GM19238 (cell line): ENCODE data around the gene LRRC72.
"Not testable (repeated sequence)": the region's sequence is repeated elsewhere in the genome, so short reads cannot be mapped to it uniquely, and the experiment has no call there.

Experiments
- DNase-seq: peaks from one replicate; pipeline ENCODE4 v3.0.0; 2011; ENCODE audit warnings: low spot score; ENCODE audit not compliant: insufficient read length

Gene LRRC72

DNA sequence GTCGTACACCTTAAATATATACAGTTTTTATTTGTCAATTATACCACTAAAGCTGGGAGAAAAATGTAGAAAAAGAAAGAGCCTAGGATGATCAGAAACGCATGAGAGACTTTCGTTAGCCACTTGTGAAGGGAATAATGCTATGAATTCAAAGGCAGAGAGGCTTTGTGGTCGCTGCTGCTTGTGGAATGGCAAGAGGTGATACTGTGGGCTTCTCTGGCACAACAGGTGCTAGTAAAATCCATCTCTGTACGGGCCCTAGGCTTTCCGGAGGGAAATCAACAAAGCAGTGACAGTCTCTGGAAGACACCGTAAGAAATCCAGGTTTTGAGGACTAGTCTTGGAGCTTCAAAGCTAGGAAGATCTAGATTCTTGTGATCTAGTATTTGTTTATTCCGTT is 52.6 kb downstream of the LRRC72 start:
- DNase-seq, result no peak

DNA sequence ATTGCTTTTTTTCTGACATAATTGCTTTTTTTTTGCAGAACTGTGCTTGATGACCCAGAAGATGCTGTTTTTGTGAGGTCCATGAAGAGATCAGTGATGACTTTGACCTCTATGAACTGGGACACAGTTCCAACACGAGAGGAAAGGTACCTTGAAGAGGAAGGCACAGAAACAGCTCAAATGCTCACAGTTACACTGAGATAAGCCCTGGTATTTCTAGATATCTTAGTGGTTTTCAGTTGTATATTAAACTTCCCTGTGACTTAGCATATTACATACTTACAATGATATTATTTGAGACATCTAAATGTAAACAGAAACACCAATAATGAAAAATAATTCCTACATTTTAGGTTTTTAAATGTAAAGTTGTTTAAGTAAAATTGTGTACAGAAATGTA is 54.7 kb downstream of the LRRC72 start:
- DNase-seq, result no peak

- no peak for DNase-seq
These were observed 57.2 kb downstream of the LRRC72 start for GRCh38 chr7:16583834-16584233.

DNA sequence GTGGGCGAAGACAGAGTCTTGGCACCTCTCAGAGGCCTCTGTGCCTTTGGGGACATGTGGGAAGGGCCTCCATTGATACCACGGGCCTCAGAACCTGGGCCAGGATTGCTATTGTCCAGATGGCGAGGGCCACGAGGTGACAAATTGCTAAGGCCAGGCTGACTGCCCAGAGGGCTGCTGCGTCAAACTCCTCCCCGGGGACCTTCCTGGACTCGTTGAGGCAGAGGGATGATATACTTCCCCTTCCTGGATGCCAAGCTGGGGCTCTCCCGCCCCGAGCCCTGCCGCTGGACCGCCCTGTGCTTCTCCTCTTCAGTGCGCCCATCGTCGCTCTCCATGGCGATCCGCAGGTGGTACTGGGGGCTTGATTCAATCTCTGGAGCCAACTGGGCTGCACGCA is 58.9 kb downstream of the LRRC72 start:
- DNase-seq, result no peak

DNA sequence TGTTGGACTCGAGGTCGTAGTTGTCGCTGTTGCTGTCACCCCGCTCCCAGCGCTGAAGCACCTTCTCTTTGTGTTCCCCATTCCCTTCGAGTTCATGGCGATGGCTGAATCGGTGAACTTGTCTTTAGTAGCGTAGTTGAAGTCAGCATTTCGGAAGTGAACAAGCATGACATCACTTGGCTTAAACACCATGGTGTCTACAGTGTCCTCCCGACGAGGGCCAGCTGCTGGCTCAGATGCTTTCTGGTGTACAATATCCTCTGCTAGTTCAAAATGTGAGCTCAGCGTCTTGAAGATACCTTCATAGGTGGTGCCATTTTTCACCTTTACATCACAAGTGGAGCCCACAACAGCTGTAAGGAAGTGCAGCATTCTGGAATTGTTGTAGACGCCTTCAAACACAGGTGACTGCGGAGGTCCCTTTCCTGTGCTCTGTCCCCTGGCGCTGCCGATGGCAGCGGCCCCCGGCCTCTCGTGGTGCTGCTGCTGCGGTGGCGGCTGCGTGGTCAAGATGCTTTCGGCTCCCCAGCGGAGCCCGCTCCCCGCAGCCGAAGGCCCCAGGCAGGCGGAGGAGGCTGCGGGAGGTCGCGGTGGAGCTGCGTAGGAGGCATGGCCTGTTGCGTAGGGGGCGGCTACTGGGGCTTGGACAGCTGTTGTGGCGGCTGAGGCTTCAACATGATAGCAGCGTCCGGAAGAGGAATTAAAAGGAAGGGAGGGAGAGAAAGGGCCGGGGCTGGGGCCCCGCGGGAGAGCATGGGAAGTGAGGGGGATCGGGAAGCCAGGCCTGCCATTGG is 59.7 kb downstream of the LRRC72 start:
- DNase-seq, result no peak

DNA sequence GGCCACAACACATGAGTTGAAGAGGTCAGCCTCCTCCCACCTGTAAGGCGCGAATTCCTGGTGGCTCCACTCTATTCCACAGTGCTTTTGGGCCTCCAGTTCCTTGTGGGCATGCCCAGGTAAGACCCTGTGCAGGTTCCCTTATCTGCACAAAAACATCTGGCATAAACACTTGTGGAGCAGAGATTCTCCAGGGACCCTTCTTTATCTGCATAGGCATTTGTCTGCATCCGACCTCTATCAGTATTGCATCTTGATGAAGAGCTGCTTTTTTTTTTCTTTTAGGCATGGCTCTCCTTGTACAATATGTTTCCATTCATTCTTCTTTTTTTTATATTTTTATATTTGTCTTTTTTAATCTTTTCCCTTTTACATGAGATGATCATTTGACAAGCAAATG is 60.5 kb downstream of the LRRC72 start:
- DNase-seq, result no peak

GRCh38 chr7:16587790-16588189 is 61.2 kb downstream of the LRRC72 start:
- DNase-seq, result no peak

GRCh38 chr7:16589881-16590280 is 63.3 kb downstream of the LRRC72 start:
- DNase-seq, result no peak

- DNase-seq, result no peak
These were observed 63.8 kb downstream of the LRRC72 start for GRCh38 chr7:16590424-16590823.

- no peak for DNase-seq
These were observed 65.8 kb downstream of the LRRC72 start for GRCh38 chr7:16592395-16592794.

DNA sequence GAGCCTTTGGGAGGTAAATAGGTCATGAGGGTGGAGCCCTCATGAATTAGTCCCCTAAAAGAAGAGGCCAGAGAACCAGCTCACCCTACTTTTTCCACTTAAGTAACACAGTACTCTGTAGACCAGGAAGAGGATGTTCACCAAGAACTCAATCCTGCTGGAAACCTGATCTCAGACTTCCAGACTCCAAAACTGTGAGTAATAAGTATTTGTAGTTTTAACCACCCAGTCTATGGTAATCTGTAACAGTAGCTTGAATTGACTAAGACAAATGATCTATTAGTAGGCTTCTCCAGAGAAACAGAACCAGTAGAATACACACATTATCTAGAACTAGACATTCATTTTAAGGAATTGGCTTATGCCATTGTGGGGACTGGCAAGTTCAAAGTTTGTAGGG is 67.4 kb downstream of the LRRC72 start:
- no peak for DNase-seq

DNA sequence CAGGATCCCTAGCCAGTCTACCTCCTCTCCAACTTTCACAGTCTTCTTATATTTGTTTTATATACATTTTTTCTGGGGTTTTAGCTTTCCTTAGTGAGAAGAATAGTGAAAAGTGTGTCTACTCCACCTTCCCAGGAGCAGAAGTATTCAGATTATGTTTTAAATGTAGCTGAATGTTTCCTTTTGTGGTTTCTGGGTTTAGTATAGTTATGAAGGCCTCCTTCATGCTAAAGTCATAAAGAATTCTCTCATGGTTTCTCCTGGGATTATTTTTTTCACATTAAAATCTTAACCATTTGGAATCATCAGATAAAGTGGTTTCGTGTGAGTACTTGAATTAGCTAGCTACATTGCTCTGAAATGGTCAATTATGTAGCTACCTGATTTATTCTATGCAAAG is 68.1 kb downstream of the LRRC72 start:
- no peak for DNase-seq

DNA sequence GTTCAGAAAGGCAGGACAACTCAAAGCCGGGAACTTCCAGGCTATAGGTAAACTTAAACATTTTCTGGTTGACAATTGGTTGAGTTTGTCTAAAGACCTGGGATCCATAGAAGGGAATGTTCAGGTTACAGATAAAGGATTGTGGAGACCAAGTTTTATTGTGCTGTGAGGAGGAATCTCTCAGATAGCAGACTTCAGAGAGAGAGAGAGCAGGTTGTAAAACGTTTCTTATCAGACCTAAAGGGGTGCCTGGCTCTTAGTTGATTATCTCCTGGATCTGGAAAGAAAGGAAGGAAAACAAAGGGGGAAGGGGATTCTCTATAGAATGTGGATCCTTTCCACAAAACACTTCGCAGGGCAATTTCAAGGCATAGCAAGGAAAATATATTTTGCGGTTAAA is 69.0 kb downstream of the LRRC72 start:
- DNase-seq, result not testable (repeated sequence)

GRCh38 chr7:16598015-16598414 is 71.4 kb downstream of the LRRC72 start:
- DNase-seq, result no peak

- no peak for DNase-seq
These were observed 73.2 kb downstream of the LRRC72 start for GRCh38 chr7:16599860-16600259.

DNA sequence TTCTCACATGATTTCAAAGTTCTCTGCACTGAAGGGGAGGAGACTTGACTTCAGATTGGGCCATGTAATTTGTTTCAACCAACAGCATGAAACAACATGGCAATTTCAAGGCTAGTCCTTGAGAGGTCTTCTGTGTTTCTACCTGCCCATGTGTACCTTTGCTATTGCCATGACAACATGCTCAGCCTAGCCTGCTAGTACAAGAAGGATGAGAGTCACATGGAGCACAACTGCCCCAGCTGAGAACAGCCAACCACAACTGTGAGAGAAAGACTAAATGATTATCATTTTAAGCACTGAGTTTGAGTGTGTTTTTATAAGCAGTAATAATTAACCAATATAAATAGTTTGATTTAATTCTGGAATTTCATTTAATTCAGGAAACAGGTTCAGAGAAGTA is 77.0 kb downstream of the LRRC72 start:
- DNase-seq, result no peak

GRCh38 chr7:16604054-16604453 is 77.4 kb downstream of the LRRC72 start:
- no peak for DNase-seq

GRCh38 chr7:16606704-16607103 is 80.1 kb downstream of the LRRC72 start:
- no peak for DNase-seq

DNA sequence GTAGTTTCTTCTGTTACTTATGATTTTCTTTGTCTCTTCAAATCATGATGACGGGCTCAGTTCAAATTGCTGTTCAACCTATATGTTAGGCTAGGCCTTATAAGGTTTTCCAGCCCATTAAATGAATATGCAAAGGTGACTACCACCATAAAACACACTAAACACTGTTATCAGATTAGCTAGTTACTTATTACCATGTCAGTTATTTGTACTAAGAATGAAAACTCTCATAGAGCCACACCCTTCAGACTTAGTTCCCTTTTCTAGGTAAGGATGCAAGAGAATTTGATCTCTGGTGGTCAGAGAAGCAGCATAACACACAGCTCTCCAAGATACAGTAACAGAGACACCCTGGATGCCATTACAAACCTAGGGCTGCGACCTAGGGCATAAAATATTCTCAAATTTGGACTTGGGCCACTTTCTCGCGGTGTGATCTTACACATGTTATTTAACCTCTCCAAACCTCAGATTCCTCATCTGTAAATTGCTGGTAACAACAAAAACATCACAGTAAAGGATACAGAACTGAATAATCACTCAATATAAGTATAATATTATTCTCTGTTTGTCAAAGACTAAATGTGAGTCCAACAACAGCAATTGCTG is 83.3 kb downstream of the LRRC72 start:
- no peak for DNase-seq

DNA sequence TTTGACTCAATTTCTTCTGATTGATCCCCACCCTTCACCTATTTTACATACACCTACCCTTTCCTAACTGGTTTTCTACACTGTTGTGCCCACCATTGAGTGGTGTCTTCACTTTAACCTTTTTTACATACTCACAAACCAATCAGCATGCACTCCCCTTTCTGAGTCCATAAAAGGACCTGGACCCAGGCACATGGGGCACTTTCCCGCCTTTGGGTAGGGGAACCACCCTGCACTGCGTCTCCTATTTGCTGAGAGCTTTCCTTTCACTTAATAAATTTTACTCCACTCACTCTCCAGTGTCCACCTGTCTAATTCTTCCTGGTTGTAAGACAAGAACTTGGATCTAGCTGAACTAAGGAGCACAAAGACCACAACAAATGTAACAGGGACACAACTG is 85.1 kb downstream of the LRRC72 start:
- no peak for DNase-seq

- no peak for DNase-seq
These were observed 88.6 kb downstream of the LRRC72 start for GRCh38 chr7:16615228-16615627.

- no peak for DNase-seq
These were observed 89.5 kb downstream of the LRRC72 start for GRCh38 chr7:16616122-16616521.

GRCh38 chr7:16616542-16616941 is 89.9 kb downstream of the LRRC72 start:
- no peak for DNase-seq
